OCI-LY3 (cell line): Measurements from ENCODE around the gene RAB31.

Experiments
- EZH2phosphoT487 ChIP-seq: fragments of 200-600 bp; shearing (Covaris generic); IDR thresholded peaks from 2 replicates; pipeline ENCODE4 v1.6.1; 2018; ENCODE audit warnings: antibody characterized with exemption, mixed run types, low read depth
- TF ChIP-seq, protein P1 (sequence below): fragments of 200-600, 300-600 bp; sonication (generic); IDR thresholded peaks from 2 replicates; pipeline ENCODE4 v1.5.1; 2014; ENCODE audit warnings: antibody characterized with exemption, low read length, low read depth

DNA sequence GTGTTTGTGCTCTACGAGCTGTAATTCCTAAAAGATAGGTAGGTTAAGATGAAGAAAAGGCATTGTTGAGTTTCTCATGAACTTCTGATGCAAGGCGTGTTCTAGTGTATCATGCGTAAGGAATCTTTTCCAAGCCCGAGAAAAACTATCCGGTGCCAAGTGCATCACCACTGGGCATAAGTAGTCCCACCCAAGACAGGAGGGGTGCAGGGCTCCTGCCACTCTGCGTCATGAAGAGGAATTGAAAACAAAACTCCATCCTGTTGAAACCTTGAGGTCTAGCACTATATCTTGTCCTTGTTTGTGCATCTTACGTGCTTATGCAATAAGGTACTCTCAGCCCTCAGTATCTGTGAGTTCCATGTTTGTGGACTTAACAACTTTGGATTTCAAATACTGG, 45.7 kb downstream of the RAB31 start:
- TF ChIP-seq, protein P1, sequence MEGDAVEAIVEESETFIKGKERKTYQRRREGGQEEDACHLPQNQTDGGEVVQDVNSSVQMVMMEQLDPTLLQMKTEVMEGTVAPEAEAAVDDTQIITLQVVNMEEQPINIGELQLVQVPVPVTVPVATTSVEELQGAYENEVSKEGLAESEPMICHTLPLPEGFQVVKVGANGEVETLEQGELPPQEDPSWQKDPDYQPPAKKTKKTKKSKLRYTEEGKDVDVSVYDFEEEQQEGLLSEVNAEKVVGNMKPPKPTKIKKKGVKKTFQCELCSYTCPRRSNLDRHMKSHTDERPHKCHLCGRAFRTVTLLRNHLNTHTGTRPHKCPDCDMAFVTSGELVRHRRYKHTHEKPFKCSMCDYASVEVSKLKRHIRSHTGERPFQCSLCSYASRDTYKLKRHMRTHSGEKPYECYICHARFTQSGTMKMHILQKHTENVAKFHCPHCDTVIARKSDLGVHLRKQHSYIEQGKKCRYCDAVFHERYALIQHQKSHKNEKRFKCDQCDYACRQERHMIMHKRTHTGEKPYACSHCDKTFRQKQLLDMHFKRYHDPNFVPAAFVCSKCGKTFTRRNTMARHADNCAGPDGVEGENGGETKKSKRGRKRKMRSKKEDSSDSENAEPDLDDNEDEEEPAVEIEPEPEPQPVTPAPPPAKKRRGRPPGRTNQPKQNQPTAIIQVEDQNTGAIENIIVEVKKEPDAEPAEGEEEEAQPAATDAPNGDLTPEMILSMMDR: no peak
- TF ChIP-seq EZH2phosphoT487: no peak
